Measurements from ENCODE around the gene FXYD2. TPM values are rescaled to one million over a fixed set of nuclear protein-coding genes. Genes with fewer than 3 reads are reported as not detected.

Gene FXYD2
- total RNA-seq: 0.09 and 0.16 TPM in 2 replicates

DNA sequence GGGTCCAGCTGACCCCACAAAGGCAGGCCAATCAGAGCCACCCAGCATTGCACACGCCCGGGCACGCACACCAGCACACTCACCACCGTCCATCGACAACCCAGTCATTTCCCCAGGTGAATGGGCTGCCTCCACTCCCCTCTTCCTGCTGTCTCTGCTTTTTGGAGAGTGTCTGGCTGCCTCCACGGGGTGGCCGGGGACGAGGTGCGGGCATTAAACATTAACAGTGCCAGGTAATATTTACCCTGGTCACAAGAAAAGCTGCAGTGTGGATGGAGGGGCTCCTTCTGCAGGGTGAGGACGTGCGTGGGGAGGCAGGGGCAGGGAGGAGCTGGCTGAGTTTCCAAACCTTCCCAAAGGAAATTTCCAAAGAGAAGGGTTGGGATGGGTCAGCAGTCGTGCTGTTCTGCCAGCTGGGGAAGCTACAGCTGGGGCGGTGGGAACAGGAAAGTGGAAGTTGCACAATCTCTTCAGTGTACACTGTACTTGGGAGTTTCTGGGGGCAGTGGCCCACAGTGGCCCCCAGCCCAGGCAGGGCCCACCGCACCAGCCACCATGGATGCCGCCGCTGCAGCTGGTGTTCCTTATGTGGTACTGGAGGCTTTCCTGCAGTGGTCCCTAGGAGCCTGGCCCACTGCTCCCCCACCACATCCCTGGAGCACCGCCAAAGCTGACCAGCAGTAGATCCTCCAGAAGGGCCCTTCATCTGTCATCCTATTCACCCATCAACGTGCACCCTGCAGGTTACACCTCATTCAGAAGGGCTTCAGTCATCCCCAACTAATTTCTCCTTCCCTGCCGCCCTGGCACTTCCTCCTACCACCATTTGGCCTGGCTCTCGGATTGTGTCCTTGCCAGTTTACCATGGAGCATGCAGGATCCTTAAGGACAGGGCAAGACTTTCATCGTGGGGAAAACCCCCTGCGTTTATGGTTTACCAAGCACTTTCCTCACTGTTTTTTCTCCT is at the start of gene FXYD2:
Gene FXYD2, minus strand, starts transcription at position 174 of the 967 bp plus-strand sequence. Its CDS starts 66 bp downstream, at position 108.

DNA sequence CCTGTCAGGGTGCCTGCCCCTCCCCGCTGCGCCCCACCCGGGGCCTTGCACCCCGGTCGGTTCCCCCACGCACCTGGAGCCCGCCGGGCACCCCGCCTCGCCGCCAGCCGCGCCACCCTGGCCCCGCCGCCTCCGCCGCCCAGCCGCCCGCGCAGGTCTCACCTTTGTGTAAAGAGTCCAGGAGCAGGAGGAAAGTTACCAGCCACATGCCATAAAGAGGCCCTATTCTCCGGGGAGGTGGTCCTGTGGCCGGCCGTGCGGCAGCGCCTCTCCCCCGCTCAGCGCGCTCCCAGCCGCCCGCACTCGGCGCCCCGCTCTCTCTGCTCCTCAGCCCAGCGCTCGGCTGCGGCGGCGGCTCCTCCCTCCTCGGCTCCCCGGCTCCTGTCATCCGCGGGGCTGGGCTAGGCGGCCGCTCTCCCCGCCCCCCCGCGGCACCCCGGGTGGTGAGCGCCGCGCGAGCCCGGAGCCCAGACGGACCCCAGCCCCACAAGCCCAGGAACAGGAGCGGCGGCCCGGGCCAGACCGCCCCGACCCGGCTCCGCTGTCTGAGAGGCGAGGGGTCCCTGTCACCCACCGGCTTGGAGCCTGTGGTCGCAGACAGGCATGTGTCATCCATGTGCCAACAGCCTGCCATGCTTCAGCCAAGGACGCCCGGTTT is 27.5 kb downstream of the FXYD2 start, which contains the start of gene DSCAML1:
Gene DSCAML1, minus strand, starts transcription at position 345 of the 658 bp plus-strand sequence. Its CDS starts 137 bp downstream, at position 208.

Other genes starting within 250 kb of the FXYD2 start
- under 0.01 TPM in 2 replicates for gene DSCAML1, start 27.5 kb downstream of the FXYD2 start, total RNA-seq
- 0.32 and 2.1 TPM in 2 replicates for gene FXYD6, start 51.9 kb upstream of the FXYD2 start, total RNA-seq
- gene TMPRSS13, start 104.7 kb upstream of the FXYD2 start, total RNA-seq: not detected in 2 replicates
- 0.26 TPM in 1 of 2 replicates, not detected in the other for gene IL10RA, start 161.7 kb upstream of the FXYD2 start, total RNA-seq

All from bronchial smooth muscle cell (primary cell).